ENCODE measurements around the gene MAGI1. TPM values are rescaled to one million over a fixed set of nuclear protein-coding genes. Genes with fewer than 3 reads are reported as not detected.
"Not testable (repeated sequence)": the region's sequence is repeated elsewhere in the genome, so short reads cannot be mapped to it uniquely, and the experiment has no call there.

MAGI1 gene
- total RNA-seq, 3 donors from 2014 or later, result 22.1 to 94.4 (median 70.5) TPM

DNA sequence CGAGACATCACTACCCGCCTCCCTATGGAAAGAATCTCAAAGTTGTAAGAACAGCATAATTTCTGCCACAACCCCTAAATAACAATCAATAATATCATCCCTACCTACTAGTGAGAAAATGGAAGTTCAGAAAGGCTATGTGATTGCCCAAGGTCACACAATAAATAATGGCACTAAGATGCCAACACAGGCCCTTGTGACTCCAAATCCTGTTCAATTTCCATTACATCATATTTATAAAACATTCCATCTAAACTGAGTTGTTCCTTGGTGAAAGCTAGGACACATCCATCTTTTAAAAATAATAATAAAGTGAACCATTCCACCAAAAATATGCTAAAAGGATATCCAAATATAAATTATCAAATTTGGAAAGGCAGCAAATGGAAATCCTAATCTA, 144.6 kb downstream of the MAGI1 start:
- Histone ChIP-seq H3K4me1 (no peaks in the 10 kb centered on the region), H3K27ac (peak overlapping the region in 1 of 2 donors; percentile 67), H3K4me3 (no peak overlapping the region), H3K36me3 (no peaks in the 10 kb centered on the region), H3K9me3 (no peaks in the 10 kb centered on the region), H3K27me3 (no peaks in the 10 kb centered on the region)
- intact Hi-C loops (cut with DNase I; ENCODE audit: low total_unique reads), result no loop called here
- TF ChIP-seq POLR2AphosphoS5 (IDR thresholded peaks at IDR 0.05) (no peak), POLR2A (IDR thresholded peaks at IDR 0.05) (no peak), CTCF (IDR thresholded peaks at IDR 0.05) (no peak)
- DNase-seq (ENCODE audit: low spot score in 2 of 2), result no peak

DNA sequence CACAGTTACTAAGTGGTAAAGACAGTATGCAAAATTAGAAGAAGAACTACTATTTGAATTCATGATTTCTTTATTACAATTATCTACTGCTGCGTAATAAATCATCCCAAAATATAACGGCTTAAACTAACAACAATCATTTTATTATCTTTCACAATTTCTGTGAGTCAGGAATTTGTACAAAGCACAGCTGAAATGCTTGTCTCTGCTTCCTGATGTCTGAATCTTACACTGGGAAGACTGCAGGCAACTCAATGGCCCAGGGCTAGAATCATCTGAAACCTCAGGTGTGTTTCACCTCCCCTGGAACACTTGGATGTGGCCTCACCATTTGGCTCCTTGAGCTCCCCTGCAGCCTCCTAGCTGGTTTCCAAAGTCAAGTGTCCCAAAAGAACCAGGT, 145.1 kb downstream of the MAGI1 start:
- intact Hi-C loops (cut with DNase I; ENCODE audit: low total_unique reads), result no loop called here
- no peak overlapping the region for H3K4me3 ChIP-seq
- no peaks in the 10 kb centered on the region for H3K4me1 ChIP-seq
- TF ChIP-seq POLR2AphosphoS5 (IDR thresholded peaks at IDR 0.05) (no peak), CTCF (IDR thresholded peaks at IDR 0.05) (no peak), POLR2A (IDR thresholded peaks at IDR 0.05) (no peak)
- H3K27me3 ChIP-seq, result no peaks in the 10 kb centered on the region
- no peak for DNase-seq (ENCODE audit: low spot score in 2 of 2)
- peak overlapping the region in 1 of 2 donors; percentile 67 for H3K27ac ChIP-seq
- no peaks in the 10 kb centered on the region for H3K36me3 ChIP-seq
- H3K9me3 ChIP-seq, result no peaks in the 10 kb centered on the region

DNA sequence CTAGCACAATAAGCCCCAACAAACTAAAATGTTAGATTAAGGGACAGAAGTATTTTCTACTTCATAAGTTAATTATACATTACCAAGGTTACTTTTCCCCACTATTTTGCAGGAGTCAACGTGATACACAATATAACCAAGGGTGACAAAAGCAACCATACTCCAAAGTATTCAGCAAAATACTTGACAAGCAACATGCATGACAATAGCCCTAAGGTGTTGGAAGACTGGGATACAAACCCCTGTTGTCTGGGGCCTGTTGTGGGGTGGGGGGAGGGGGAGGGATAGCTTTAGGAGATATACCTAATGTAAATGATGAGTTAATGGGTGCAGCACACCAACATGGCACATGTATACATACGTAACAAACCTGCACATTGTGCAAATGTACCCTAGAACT, 147.2 kb downstream of the MAGI1 start:
- intact Hi-C loops (cut with DNase I; ENCODE audit: low total_unique reads); H3K27ac ChIP-seq; H3K36me3 ChIP-seq; H3K9me3 ChIP-seq; H3K4me1 ChIP-seq; DNase-seq (ENCODE audit: low spot score in 2 of 2); H3K27me3 ChIP-seq; H3K4me3 ChIP-seq: not testable (repeated sequence)

GRCh38 chr3:65890328-65890727, 148.4 kb downstream of the MAGI1 start:
- Histone ChIP-seq H3K4me3 (no peak overlapping the region), H3K4me1 (no peaks in the 10 kb centered on the region), H3K9me3 (no peaks in the 10 kb centered on the region), H3K27ac (peak overlapping the region in 1 of 2 donors; percentile 70), H3K36me3 (no peaks in the 10 kb centered on the region), H3K27me3 (no peaks in the 10 kb centered on the region)
- intact Hi-C loops (cut with DNase I; ENCODE audit: low total_unique reads), result no loop called here
- TF ChIP-seq CTCF (IDR thresholded peaks at IDR 0.05), result no peak
- TF ChIP-seq POLR2A (IDR thresholded peaks at IDR 0.05), result no peak
- TF ChIP-seq POLR2AphosphoS5 (IDR thresholded peaks at IDR 0.05), result no peak
- DNase-seq (ENCODE audit: low spot score in 2 of 2), result no peak

- Histone ChIP-seq H3K27ac (peak overlapping the region; percentile 50 to 70), H3K36me3 (no peaks in the 10 kb centered on the region), H3K4me3 (no peak overlapping the region), H3K9me3 (no peaks in the 10 kb centered on the region), H3K4me1 (no peaks in the 10 kb centered on the region), H3K27me3 (no peaks in the 10 kb centered on the region)
- DNase-seq (ENCODE audit: low spot score in 2 of 2), result no peak
- no peak for TF ChIP-seq POLR2A (IDR thresholded peaks at IDR 0.05)
- TF ChIP-seq POLR2AphosphoS5 (IDR thresholded peaks at IDR 0.05), result no peak
- no peak for TF ChIP-seq CTCF (IDR thresholded peaks at IDR 0.05)
- intact Hi-C loops (cut with DNase I; ENCODE audit: low total_unique reads), result no loop called here
These were observed 149.0 kb downstream of the MAGI1 start for GRCh38 chr3:65889707-65890099.

Data from breast epithelium (tissue), 4 donors.